CD8-positive, alpha-beta memory T cell (primary cell): ENCODE data around the gene TRMT112. TPM values are rescaled to one million over a fixed set of nuclear protein-coding genes. Genes with fewer than 3 reads are reported as not detected.

Experiments
- CTCF ChIA-PET: fragments of 350-600 bp; sonication (Branson Sonifier 250); formaldehyde crosslinking; loops from one replicate; lab custom pipeline; 2021; ENCODE audit warnings: antibody characterized with exemption; lab: Charles Lee
- POLR2A ChIA-PET: fragments of 350-600 bp; sonication (Branson Sonifier 250); formaldehyde crosslinking; loops from one replicate; lab custom pipeline; 2021; ENCODE audit warnings: antibody characterized with exemption; lab: Charles Lee
- DNase-seq, 5 donors: peaks; one replicate each; pipeline versions ENCODE4 v3.0.0 to v3.0.0-alpha.2; 2020 to 2022; ENCODE audit warnings: mixed read lengths in 1 of 5
- H3K27ac ChIP-seq: one replicate; pipeline ENCODE4 v1.7.0; 2013; ENCODE audit warnings: low read depth, mild to moderate bottlenecking, low read length, moderate library complexity
- H3K27me3 ChIP-seq: 2 replicates; pipeline ENCODE4 v1.7.0; 2013; ENCODE audit warnings: low read length, mild to moderate bottlenecking; ENCODE audit not compliant: insufficient read depth, poor library complexity, severe bottlenecking
- H3K36me3 ChIP-seq: 2 replicates; pipeline ENCODE4 v1.7.0; 2013; ENCODE audit warnings: mild to moderate bottlenecking, low read length, moderate library complexity; ENCODE audit not compliant: insufficient read depth
- H3K4me1 ChIP-seq: 2 replicates; pipeline ENCODE4 v1.7.0; 2013; ENCODE audit warnings: mild to moderate bottlenecking, low read length, moderate library complexity; ENCODE audit not compliant: insufficient read depth
- H3K4me3 ChIP-seq: 2 replicates; pipeline ENCODE4 v1.7.0; 2013; ENCODE audit warnings: mild to moderate bottlenecking, low read length
- H3K9me3 ChIP-seq: 2 replicates; pipeline ENCODE4 v1.7.0; 2013; ENCODE audit warnings: mild to moderate bottlenecking, low read length
- H3K27ac Mint-ChIP-seq, 8 donors: one replicate each; pipeline ENCODE4 v1.8.0; 2020 to 2021; ENCODE audit warnings: mixed read lengths in 8 of 8, mild to moderate bottlenecking in 6 of 8, inconsistent platforms in 3 of 8, moderate library complexity in 3 of 8
- H3K27me3 Mint-ChIP-seq, 2 donors: one replicate each; pipeline ENCODE4 v1.8.0; 2020 to 2021; ENCODE audit warnings: mixed read lengths in 2 of 2, mild to moderate bottlenecking in 1 of 2, moderate library complexity in 1 of 2
- H3K36me3 Mint-ChIP-seq, 3 donors: one replicate each; pipeline ENCODE4 v1.8.0; 2020 to 2021; ENCODE audit warnings: mixed read lengths in 3 of 3, inconsistent platforms in 1 of 3, mild to moderate bottlenecking in 1 of 3
- H3K4me1 Mint-ChIP-seq, 3 donors: one replicate each; pipeline ENCODE4 v1.8.0; 2020 to 2021; ENCODE audit warnings: mixed read lengths in 3 of 3, inconsistent platforms in 1 of 3, mild to moderate bottlenecking in 1 of 3
- H3K4me3 Mint-ChIP-seq, 7 donors: one replicate each; pipeline ENCODE4 v1.8.0; 2020 to 2021; ENCODE audit warnings: mixed read lengths in 7 of 7, mild to moderate bottlenecking in 6 of 7, moderate library complexity in 4 of 7, inconsistent platforms in 2 of 7
- H3K9me3 Mint-ChIP-seq, 5 donors: one replicate each; pipeline ENCODE4 v1.8.0; 2020 to 2022; ENCODE audit warnings: mixed read lengths in 5 of 5, mild to moderate bottlenecking in 3 of 5, moderate library complexity in 2 of 5, inconsistent platforms in 1 of 5
- polyA plus RNA-seq: library from polyadenylated mRNA; unstranded; fragments of 300-500 nt; fragmentation: Illumina TruSeq; gene quantifications from one replicate; pipeline ENCODE4 v1.2.3, GENCODE V29; 2021
- total RNA-seq, 2 experiments: library from RNA; stranded (reverse); gene quantifications; one replicate each; pipeline ENCODE4 v1.2.3, GENCODE V29; 2021

Gene TRMT112
- total and polyA plus RNA-seq, 3 experiments from 2014 or later: 327 to 467 (median 332) TPM

DNA sequence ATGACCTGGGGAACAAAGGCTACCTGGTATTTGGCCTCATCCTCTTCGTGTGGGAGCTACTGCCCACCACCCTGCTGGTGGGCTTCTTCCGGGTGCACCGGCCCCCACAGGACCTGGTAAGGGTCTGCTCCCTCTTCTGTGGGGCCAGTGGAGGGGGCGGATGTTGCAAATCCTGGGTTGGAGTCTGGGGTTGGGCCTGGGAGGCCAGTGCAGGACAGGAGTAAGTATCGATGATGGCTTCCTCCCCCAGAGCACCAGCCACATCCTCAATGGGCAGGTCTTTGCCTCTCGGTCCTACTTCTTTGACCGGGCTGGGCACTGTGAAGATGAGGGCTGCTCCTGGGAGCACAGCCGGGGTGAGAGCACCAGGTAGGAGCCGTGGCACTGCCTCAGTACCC lies 29.0 kb downstream of the TRMT112 start:
- no peak for DNase-seq

DNA sequence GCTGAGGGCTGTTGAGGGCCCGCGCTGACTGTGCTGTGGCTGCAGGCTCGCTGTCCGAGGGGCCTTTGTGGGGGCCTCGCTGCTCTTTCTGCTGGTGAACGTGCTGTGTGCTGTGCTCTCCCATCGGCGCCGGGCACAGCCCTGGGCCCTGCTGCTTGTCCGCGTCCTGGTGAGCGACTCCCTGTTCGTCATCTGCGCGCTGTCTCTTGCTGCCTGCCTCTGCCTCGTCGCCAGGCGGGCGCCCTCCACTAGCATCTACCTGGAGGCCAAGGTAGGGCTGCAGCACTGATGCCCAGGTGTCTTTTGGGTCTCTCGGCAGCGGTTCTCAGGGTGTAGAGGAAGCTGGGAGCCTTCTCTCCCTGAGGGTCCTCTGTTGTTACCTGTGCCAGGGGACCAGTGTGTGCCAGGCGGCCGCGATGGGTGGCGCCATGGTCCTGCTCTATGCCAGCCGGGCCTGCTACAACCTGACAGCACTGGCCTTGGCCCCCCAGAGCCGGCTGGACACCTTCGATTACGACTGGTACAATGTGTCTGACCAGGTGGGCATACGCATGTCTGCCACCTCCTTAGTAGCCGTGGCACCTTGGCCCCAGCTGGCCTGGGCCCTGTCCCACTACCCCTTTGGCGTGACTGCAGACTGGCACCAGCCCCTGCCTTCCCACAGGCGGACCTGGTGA lies 29.5 kb downstream of the TRMT112 start:
- Histone ChIP-seq H3K36me3 (no peaks in the 10 kb centered on the region), H3K27ac (no peak overlapping the region), H3K4me1 (peaks cover 22% of the 10 kb centered on the region), H3K27me3 (peaks cover 16% of the 10 kb centered on the region), H3K9me3 (no peaks in the 10 kb centered on the region), H3K4me3 (no peak overlapping the region)
- peaks cover 13 to 34% (median 15%) of the 10 kb centered on the region in 3 donors for H3K4me1 Mint-ChIP-seq
- peaks cover 10 to 11% of the 10 kb centered on the region in 2 donors for H3K27me3 Mint-ChIP-seq
- ChIA-PET CTCF (interaction anchor here (1.2 to 7.8 kb wide), 3 partner anchors 15 to 83 kb away, joined by 3 to 73 read pairs (median 4); partner anchors contain the start of gene CATSPERZ), POLR2A (no interaction called here)
- peak overlapping the region in 1 of 8 donors; percentile 23 for H3K27ac Mint-ChIP-seq
- peak overlapping the region in 4 of 7 donors; percentile 9 to 81 (median 52) for H3K4me3 Mint-ChIP-seq
- peaks cover 0 to 2% (median 0%) of the 10 kb centered on the region in 5 donors for H3K9me3 Mint-ChIP-seq
- peaks cover 0 to 7% (median 0%) of the 10 kb centered on the region in 3 donors for H3K36me3 Mint-ChIP-seq
- no peak for DNase-seq

More for the DNA sequence above, 29.0 kb downstream of the TRMT112 start:
- POLR2A ChIA-PET: no interaction called here
- H3K4me3 ChIP-seq: no peak overlapping the region
- H3K4me1 ChIP-seq: peaks cover 18% of the 10 kb centered on the region
- H3K27me3 ChIP-seq: peaks cover 21% of the 10 kb centered on the region
- Mint-ChIP-seq H3K9me3 (peaks cover 0 to 2% (median 0%) of the 10 kb centered on the region in 5 donors), H3K4me3 (peak overlapping the region in 2 of 7 donors; percentile 32 to 40), H3K27ac (no peak overlapping the region), H3K4me1 (peaks cover 12 to 29% (median 13%) of the 10 kb centered on the region in 3 donors), H3K27me3 (peaks cover 15 to 16% of the 10 kb centered on the region in 2 donors), H3K36me3 (peaks cover 0 to 4% (median 0%) of the 10 kb centered on the region in 3 donors)
- no peak overlapping the region for H3K27ac ChIP-seq
- CTCF ChIA-PET: interaction anchor here (1.2 to 2.3 kb wide), 2 partner anchors 13 to 84 kb away, joined by 3 to 8 read pairs; partner anchors contain the start of gene CATSPERZ
- no peaks in the 10 kb centered on the region for H3K9me3 ChIP-seq
- H3K36me3 ChIP-seq: no peaks in the 10 kb centered on the region

DNA sequence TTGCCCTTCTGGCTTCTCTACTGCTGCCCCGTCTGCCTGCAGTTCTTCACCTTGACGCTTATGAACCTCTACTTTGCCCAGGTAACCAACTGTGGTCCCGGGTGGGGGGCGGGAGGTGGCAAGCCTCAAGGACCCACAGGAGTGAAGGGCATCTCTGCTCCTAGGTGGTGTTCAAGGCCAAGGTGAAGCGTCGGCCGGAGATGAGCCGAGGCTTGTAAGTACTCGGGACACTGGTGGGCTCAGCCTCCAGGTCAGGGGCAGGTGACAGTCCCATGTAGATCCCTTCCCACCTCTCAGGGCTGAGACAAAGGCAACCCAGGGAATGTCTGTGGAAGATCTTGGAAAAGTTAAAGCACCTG lies 30.6 kb downstream of the TRMT112 start:
- no peak for DNase-seq
- peaks cover 0 to 2% (median 0%) of the 10 kb centered on the region in 5 donors for H3K9me3 Mint-ChIP-seq
- H3K9me3 ChIP-seq: no peaks in the 10 kb centered on the region
- peaks cover 0 to 11% (median 0%) of the 10 kb centered on the region in 3 donors for H3K36me3 Mint-ChIP-seq
- no peak overlapping the region for H3K4me3 ChIP-seq
- peaks cover 22% of the 10 kb centered on the region for H3K4me1 ChIP-seq
- H3K4me3 Mint-ChIP-seq: peak overlapping the region; percentile 69 to 94 (median 76)
- CTCF ChIA-PET: interaction anchor here (0.9 to 7.8 kb wide), 3 partner anchors 16 to 82 kb away, joined by 3 to 73 read pairs (median 4); partner anchors contain the start of genes CATSPERZ and FERMT3
- POLR2A ChIA-PET: interaction anchor here (2.8 kb wide), 1 partner anchor 18 kb away, joined by 14 read pairs; the partner anchor contains the start of gene ESRRA
- peaks cover 15 to 33% (median 16%) of the 10 kb centered on the region in 3 donors for H3K4me1 Mint-ChIP-seq
- H3K27ac Mint-ChIP-seq: peak overlapping the region; percentile 61 to 98 (median 92)
- H3K27me3 Mint-ChIP-seq: peaks cover 8 to 10% of the 10 kb centered on the region in 2 donors
- no peaks in the 10 kb centered on the region for H3K36me3 ChIP-seq
- peaks cover 12% of the 10 kb centered on the region for H3K27me3 ChIP-seq
- H3K27ac ChIP-seq: no peak overlapping the region

DNA sequence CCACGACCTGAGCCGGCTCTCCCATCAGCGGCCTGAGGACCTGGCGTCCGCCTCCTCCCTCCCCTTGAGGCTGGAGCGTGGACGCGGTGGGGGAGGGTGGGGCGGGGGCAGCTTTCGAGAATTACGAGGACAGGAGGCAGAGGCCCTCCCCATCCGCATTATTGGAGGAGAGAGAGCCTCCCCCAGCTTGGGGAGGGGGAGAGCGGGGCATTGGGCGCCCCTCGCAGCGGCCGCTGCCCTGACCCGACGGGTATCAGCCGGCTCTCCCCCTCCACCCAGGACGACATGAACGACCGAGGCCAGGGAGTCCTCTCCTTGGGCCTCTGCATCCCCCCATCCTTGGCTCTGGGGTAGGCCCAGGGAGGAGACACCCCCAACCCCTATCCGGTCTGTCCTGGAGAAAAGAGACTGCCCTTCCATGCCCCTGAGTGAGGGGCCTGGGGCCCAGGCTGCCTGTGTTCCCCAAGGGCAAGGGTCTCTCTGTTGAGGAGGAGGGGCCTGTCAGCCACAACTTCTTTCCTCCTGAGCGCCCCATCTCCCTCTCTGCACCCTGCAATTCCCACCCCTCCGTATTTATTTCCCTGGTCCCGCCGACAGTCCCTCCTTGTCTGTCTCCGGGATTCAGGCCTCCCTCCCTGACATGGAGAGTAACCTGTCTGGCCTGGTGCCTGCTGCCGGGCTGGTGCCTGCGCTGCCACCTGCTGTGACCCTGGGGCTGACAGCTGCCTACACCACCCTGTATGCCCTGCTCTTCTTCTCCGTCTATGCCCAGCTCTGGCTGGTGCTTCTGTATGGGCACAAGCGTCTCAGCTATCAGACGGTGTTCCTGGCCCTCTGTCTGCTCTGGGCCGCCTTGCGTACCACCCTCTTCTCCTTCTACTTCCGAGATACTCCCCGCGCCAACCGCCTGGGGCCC lies 31.2 kb downstream of the TRMT112 start:
- Mint-ChIP-seq H3K4me1 (peaks cover 16 to 33% (median 19%) of the 10 kb centered on the region in 3 donors), H3K4me3 (peak overlapping the region; percentile 69 to 98 (median 77)), H3K36me3 (peaks cover 0 to 15% (median 0%) of the 10 kb centered on the region in 3 donors), H3K27me3 (peaks cover 8 to 10% of the 10 kb centered on the region in 2 donors), H3K9me3 (peaks cover 0 to 2% (median 0%) of the 10 kb centered on the region in 5 donors), H3K27ac (peak overlapping the region; percentile 61 to 100 (median 92))
- CTCF ChIA-PET: interaction anchor here (0.9 to 7.8 kb wide), 4 partner anchors 14 to 82 kb away, joined by 3 to 73 read pairs (median 10); partner anchors contain the start of genes CATSPERZ and FERMT3
- Histone ChIP-seq H3K27me3 (peaks cover 10% of the 10 kb centered on the region), H3K9me3 (no peaks in the 10 kb centered on the region), H3K27ac (peak overlapping the region; percentile 100), H3K36me3 (no peaks in the 10 kb centered on the region), H3K4me1 (peaks cover 22% of the 10 kb centered on the region), H3K4me3 (peak overlapping the region; percentile 100)
- no peak for DNase-seq
- POLR2A ChIA-PET: interaction anchor here (0.6 to 4.3 kb wide), 5 partner anchors 9 to 62 kb away, joined by 3 to 68 read pairs (median 7); partner anchors contain the start of genes ESRRA and NUDT22

DNA sequence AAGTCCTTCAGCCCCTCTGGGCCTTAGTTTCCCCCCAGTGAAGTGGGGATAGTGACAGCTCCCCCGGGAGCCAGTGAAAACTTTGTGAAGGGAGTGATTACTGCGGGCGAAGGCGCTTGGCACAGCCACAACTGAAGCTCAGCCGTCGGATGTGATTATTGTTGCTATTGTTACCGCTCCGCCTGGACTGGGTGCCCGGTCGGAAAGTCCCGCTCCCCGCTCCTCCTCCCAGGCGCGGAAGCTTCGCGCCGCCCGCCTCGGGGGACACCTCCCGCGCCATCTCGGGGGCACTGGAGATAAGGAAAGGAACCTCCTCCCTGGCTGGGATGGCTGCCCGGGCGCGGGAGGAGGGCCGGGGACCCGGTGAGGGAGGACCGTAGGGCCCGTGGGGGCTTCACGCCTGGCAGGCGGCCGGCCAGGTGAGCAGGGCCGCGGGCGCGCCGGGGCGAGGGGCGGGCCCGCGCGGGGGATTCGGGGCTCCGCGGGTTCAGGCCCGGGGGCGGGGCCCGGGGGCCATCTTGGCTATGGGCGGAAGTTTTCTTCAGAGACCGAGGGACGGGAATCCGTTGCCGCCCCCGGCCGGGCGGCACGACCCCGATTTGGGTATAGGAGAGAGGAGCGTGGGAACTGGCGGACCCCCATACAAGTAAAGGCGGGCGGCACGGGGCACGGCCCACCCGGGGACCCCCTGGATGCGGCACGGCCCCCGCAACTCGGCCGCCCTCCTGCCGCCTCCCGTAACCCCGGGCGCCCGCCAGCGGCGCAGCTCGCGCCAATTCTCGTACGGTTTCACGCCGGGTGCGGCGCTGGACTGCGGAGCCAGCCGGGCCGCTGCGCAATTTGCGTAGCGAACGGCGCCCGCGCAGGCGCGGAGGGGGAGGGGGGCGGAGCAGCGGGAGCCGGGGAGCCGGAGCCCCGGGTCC lies 32.1 kb downstream of the TRMT112 start, which contains the start of gene GPR137:
Gene GPR137, plus strand, starts transcription at position 887 of the 923 bp plus-strand sequence. CDS start 677 bp downstream, outside the sequence.
- ChIA-PET CTCF (interaction anchor here (0.8 to 7.8 kb wide), 9 partner anchors 10 to 81 kb away, joined by 3 to 73 read pairs (median 4); partner anchors contain the start of genes CATSPERZ, FERMT3, NUDT22 and TRMT112), POLR2A (interaction anchor here (0.6 to 4.3 kb wide), 11 partner anchors 10 to 493 kb away, joined by 3 to 68 read pairs (median 6); partner anchors contain the start of genes ESRRA, FERMT3, NUDT22 and SF1)
- H3K27ac Mint-ChIP-seq: peak within 1 kb of the TSS; percentile 97 to 100 (median 99)
- H3K4me3 ChIP-seq: peak within 1 kb of the TSS; percentile 100
- no peaks in the 10 kb centered on the region for H3K36me3 ChIP-seq
- H3K4me1 Mint-ChIP-seq: peaks cover 13 to 28% (median 21%) of the 10 kb centered on the region in 3 donors
- peaks cover 0 to 3% of the 10 kb centered on the region in 2 donors for H3K27me3 Mint-ChIP-seq
- H3K36me3 Mint-ChIP-seq: peaks cover 0 to 16% (median 0%) of the 10 kb centered on the region in 3 donors
- H3K4me1 ChIP-seq: peaks cover 22% of the 10 kb centered on the region
- no peaks in the 10 kb centered on the region for H3K9me3 Mint-ChIP-seq
- DNase-seq: peak; percentile 84 to 95 (median 93)
- H3K27me3 ChIP-seq: peaks cover under 1% of the 10 kb centered on the region
- H3K9me3 ChIP-seq: no peaks in the 10 kb centered on the region
- H3K27ac ChIP-seq: peak within 1 kb of the TSS; percentile 100
- H3K4me3 Mint-ChIP-seq: peak within 1 kb of the TSS; percentile 86 to 98 (median 90)

DNA sequence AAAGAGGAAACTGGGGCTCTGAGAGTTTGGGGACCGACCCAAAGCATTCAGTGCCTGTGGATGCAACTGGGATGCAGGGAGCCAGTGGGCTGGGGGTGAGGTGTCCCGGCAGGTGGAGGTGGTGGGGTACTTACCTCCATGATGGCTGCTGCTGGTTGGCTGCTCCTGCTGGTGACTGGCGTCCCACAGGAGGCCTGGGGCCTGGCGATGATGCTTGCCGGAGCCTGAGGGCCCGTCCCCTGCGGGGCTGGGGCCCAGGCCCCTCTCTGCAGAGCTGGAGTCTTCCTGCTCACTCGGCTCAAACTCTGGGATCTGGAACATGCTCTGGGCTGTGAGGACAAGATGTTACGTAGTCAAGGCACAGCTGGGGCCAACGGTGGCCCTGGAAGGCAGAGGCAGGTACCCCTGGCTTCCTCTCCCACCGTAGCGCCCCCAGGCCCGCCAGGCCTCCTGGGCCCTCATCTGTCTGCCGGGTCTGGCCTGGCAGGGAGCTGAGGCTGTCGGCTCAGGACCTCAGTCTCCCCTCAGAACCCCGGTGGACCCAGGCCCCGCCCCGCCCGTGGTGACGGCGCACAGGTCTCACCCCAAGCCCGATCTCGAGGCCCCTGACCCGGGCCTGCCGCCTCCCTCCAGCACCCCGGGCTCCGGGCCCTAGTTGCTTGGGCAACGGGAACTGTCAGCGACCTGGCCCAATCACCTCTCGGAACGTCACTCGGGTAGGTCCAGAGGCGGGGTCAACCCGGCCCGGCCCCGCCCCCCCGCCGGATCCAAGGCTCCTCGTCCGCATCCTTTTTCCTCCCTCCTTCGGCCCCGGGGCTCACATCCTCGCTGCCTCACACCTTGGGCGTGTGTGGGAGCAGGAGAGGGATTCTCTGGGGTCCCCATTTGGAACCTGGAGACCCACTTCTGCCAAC lies 33.1 kb downstream of the TRMT112 start, which contains the start of gene BAD:
Gene BAD, minus strand, starts transcription at position 618 of the 914 bp plus-strand sequence. Its CDS starts 297 bp downstream, at position 321.
- no peaks in the 10 kb centered on the region for H3K36me3 ChIP-seq
- ChIA-PET CTCF (interaction anchor here (0.8 to 7.8 kb wide), 10 partner anchors 9 to 80 kb away, joined by 3 to 73 read pairs (median 4); partner anchors contain the start of genes CATSPERZ, FERMT3, NUDT22 and TRMT112), POLR2A (interaction anchor here (1.1 to 4.3 kb wide), 9 partner anchors 14 to 494 kb away, joined by 3 to 68 read pairs (median 6); partner anchors contain the start of genes ESRRA, FERMT3, SF1 and STIP1)
- H3K4me3 ChIP-seq: peak within 1 kb of the TSS; percentile 100
- H3K9me3 Mint-ChIP-seq: no peaks in the 10 kb centered on the region
- H3K27me3 Mint-ChIP-seq: no peaks in the 10 kb centered on the region
- no peaks in the 10 kb centered on the region for H3K9me3 ChIP-seq
- H3K4me3 Mint-ChIP-seq: peak within 1 kb of the TSS; percentile 86 to 98 (median 90)
- peaks cover 22% of the 10 kb centered on the region for H3K4me1 ChIP-seq
- H3K4me1 Mint-ChIP-seq: peaks cover 13 to 28% (median 21%) of the 10 kb centered on the region in 3 donors
- peak; percentile 87 to 96 (median 92) for DNase-seq
- H3K36me3 Mint-ChIP-seq: peaks cover 0 to 18% (median 0%) of the 10 kb centered on the region in 3 donors
- H3K27ac Mint-ChIP-seq: peak within 1 kb of the TSS; percentile 97 to 100 (median 99)
- H3K27ac ChIP-seq: peak within 1 kb of the TSS; percentile 100
- H3K27me3 ChIP-seq: no peaks in the 10 kb centered on the region
